Liver (tissue), 9 donors: ENCODE measurements around the gene CHD9NB. TPM values are rescaled to one million over a fixed set of nuclear protein-coding genes. Genes with fewer than 3 reads are reported as not detected.

Source experiments
- DNase-seq: peaks from one replicate; pipeline ENCODE4 v3.0.0-alpha.2; 2017; ENCODE audit warnings: low spot score
- H3K27ac ChIP-seq, 2 donors: one replicate each; pipeline ENCODE4 v1.7.0; 2013; ENCODE audit warnings: inconsistent platforms in 2 of 2, low read length in 2 of 2, control low read depth in 1 of 2, low read depth in 1 of 2, mild to moderate bottlenecking in 1 of 2
- H3K27me3 ChIP-seq, 4 donors: one replicate each; pipeline versions ENCODE4 v1.6.1 to v1.7.0; 2013; ENCODE audit warnings: low read length in 3 of 4, inconsistent platforms in 1 of 4, mild to moderate bottlenecking in 1 of 4, moderate library complexity in 1 of 4; ENCODE audit not compliant: control insufficient read depth in 4 of 4, insufficient read depth in 4 of 4
- H3K36me3 ChIP-seq, 4 donors: one replicate each; pipeline versions ENCODE4 v1.6.1 to v1.7.0; 2013; ENCODE audit warnings: low read length in 3 of 4, mild to moderate bottlenecking in 3 of 4, low read depth in 1 of 4, moderate library complexity in 1 of 4; ENCODE audit not compliant: control insufficient read depth in 4 of 4, insufficient read depth in 3 of 4
- H3K4me1 ChIP-seq, 4 donors: one replicate each; pipeline versions ENCODE4 v1.6.1 to v1.7.0; 2013; ENCODE audit warnings: low read length in 3 of 4, mild to moderate bottlenecking in 3 of 4, moderate library complexity in 1 of 4; ENCODE audit not compliant: control insufficient read depth in 4 of 4, insufficient read depth in 4 of 4
- H3K4me3 ChIP-seq, 3 donors: one replicate each; pipeline versions ENCODE4 v1.6.1 to v1.7.0; 2013; ENCODE audit warnings: low read length in 3 of 3, control low read depth in 1 of 3, low read depth in 1 of 3, mild to moderate bottlenecking in 1 of 3
- H3K9ac ChIP-seq, 2 donors: one replicate each; pipeline ENCODE4 v1.7.0; 2013; ENCODE audit warnings: low read length in 2 of 2, mild to moderate bottlenecking in 2 of 2, moderate library complexity in 2 of 2, control low read depth in 1 of 2, low read depth in 1 of 2
- H3K9me3 ChIP-seq, 4 donors: one replicate each; pipeline versions ENCODE4 v1.6.1 to v1.7.0; 2013; ENCODE audit warnings: low read length in 3 of 4; ENCODE audit not compliant: control insufficient read depth in 4 of 4
- ATF3 ChIP-seq: IDR thresholded peaks from 2 replicates; pipeline ENCODE4 v1.6.1; 2016; ENCODE audit warnings: antibody characterized with exemption
- CTCF ChIP-seq: fragments of 150-350 bp; IDR thresholded peaks from 2 replicates; pipeline ENCODE4 v1.5.1; 2017; ENCODE audit warnings: improper control_type of control experiment, low read depth, low read length; ENCODE audit not compliant: missing input control
- EGR1 ChIP-seq, 2 donors: IDR thresholded peaks; 2 replicates each; pipeline ENCODE4 v1.6.1; 2016 to 2018; ENCODE audit warnings: antibody characterized with exemption in 2 of 2, low read depth in 2 of 2
- FOXA1 ChIP-seq: IDR thresholded peaks from 2 replicates; pipeline ENCODE4 v1.6.1; 2016; ENCODE audit warnings: antibody characterized with exemption
- FOXA2 ChIP-seq: IDR thresholded peaks from 2 replicates; pipeline ENCODE4 v1.6.1; 2016; ENCODE audit warnings: antibody characterized with exemption
- GABPA ChIP-seq, 2 donors: IDR thresholded peaks in 1 of 2; conservative IDR thresholded peaks in 1 of 2; 2 replicates each; pipeline ENCODE4 v1.6.1; 2016; ENCODE audit warnings: antibody characterized with exemption in 2 of 2, mild to moderate bottlenecking in 1 of 2, moderate library complexity in 1 of 2
- HNF4A ChIP-seq, 2 donors: conservative IDR thresholded peaks; 2 replicates each; pipeline ENCODE4 v1.6.1; 2016; ENCODE audit warnings: antibody characterized with exemption in 2 of 2, mild to moderate bottlenecking in 2 of 2
- HNF4G ChIP-seq: IDR thresholded peaks from 2 replicates; pipeline ENCODE4 v1.6.1; 2016; ENCODE audit warnings: antibody characterized with exemption
- JUND ChIP-seq, 2 donors: IDR thresholded peaks; 2 replicates each; pipeline ENCODE4 v1.6.1; 2016; ENCODE audit warnings: antibody characterized with exemption in 2 of 2
- MAX ChIP-seq: IDR thresholded peaks from 2 replicates; pipeline ENCODE4 v1.6.1; 2016; ENCODE audit warnings: antibody characterized with exemption
- NR2F2 ChIP-seq: IDR thresholded peaks from 2 replicates; pipeline ENCODE4 v1.6.1; 2016; ENCODE audit warnings: antibody characterized with exemption
- RAD21 ChIP-seq, 2 donors: IDR thresholded peaks; 2 replicates each; pipeline ENCODE4 v1.6.1; 2016; ENCODE audit warnings: antibody characterized with exemption in 2 of 2, mild to moderate bottlenecking in 2 of 2
- RXRA ChIP-seq, 2 donors: IDR thresholded peaks; 2 replicates each; pipeline ENCODE4 v1.6.1; 2017 to 2018; ENCODE audit warnings: antibody characterized with exemption in 2 of 2, mild to moderate bottlenecking in 1 of 2
- SP1 ChIP-seq: IDR thresholded peaks from 2 replicates; pipeline ENCODE4 v1.6.1; 2018; ENCODE audit warnings: antibody characterized with exemption, mild to moderate bottlenecking
- TAF1 ChIP-seq: conservative IDR thresholded peaks from 2 replicates; pipeline ENCODE4 v1.6.1; 2016; ENCODE audit warnings: antibody characterized with exemption, mild to moderate bottlenecking
- YY1 ChIP-seq: IDR thresholded peaks from 2 replicates; pipeline ENCODE4 v1.6.1; 2016; ENCODE audit warnings: antibody characterized with exemption, mild to moderate bottlenecking
- ZBTB33 ChIP-seq: IDR thresholded peaks from 2 replicates; pipeline ENCODE4 v1.6.1; 2016; ENCODE audit warnings: antibody characterized with exemption
- WGBS: extraction: QIAGEN DNeasy Blood & Tissue Kit; methylation state at CpG from one replicate; pipeline ENCODE4 v1.1.7; 2013; 5-methylcytosine and 5-hydroxymethylcytosine counted together
- polyA plus RNA-seq, 2 donors: library from polyadenylated mRNA; stranded (reverse) in 1 of 2; unstranded in 1 of 2; fragments of 200-250 nt in 1 of 2; fragments of >200 nt in 1 of 2; fragmentation: Nextera tagmentation in 1 of 2; extraction: Ambion mirVana in 1 of 2; gene quantifications; one replicate each; pipeline versions ENCODE4 v1.2.1 to v1.2.3, GENCODE V29; 2013 to 2015
- total RNA-seq, 2 donors: library from RNA; depleted of rRNA; stranded (reverse); fragments of >200 nt; gene quantifications; one replicate each; pipeline ENCODE4 v1.2.3, GENCODE V29; 2014
- TF ChIP-seq, protein P1 (sequence below): IDR thresholded peaks from 2 replicates; pipeline ENCODE4 v1.6.1; 2016; ENCODE audit warnings: antibody characterized with exemption, mild to moderate bottlenecking
- donor health status: healthy.
- donor health status: healthy.
- donor health status: healthy.
- donor health status: healthy.
- donor health status: healthy.

The CHD9NB gene
- total and polyA plus RNA-seq, 4 donors: 0.05 to 0.42 (median 0.18) TPM; not detected in 1

- Histone ChIP-seq H3K4me3 (no peak overlapping the region), H3K27me3 (no peaks in the 10 kb centered on the region), H3K27ac (peak overlapping the region; percentile 37 to 60), H3K36me3 (no peaks in the 10 kb centered on the region), H3K9me3 (no peaks in the 10 kb centered on the region), H3K4me1 (peaks cover 10 to 50% (median 37%) of the 10 kb centered on the region in 4 donors), H3K9ac (no peak overlapping the region)
- 57% methylated on average over 5 of the region's 5 CpGs for WGBS
- TF ChIP-seq HNF4G: no peak
- DNase-seq: no peak
Measured at GRCh38 chr16:53058441-53058840, 5.7 kb upstream of the CHD9NB start.

- no peak overlapping the region for H3K4me3 ChIP-seq
- H3K27ac ChIP-seq: no peak overlapping the region
- no peaks in the 10 kb centered on the region for H3K27me3 ChIP-seq
- H3K4me1 ChIP-seq: peaks cover 10 to 57% (median 43%) of the 10 kb centered on the region in 4 donors
- no peaks in the 10 kb centered on the region for H3K36me3 ChIP-seq
- TF ChIP-seq RAD21 (IDR thresholded peaks at IDR 0.05): no peak
- no peak for TF ChIP-seq ATF3
- no peak for TF ChIP-seq GABPA (IDR thresholded peaks at IDR 0.05 in 1 of 2, conservative IDR thresholded peaks at IDR 0.05 in 1 of 2)
- no peak for TF ChIP-seq EGR1 (IDR thresholded peaks at IDR 0.05; ENCODE audit: low read depth in 2 of 2)
- no peak for TF ChIP-seq HNF4A (conservative IDR thresholded peaks at IDR 0.05)
- TF ChIP-seq YY1: no peak
- no peak for TF ChIP-seq FOXA1
- TF ChIP-seq SP1: no peak
- TF ChIP-seq CTCF: no peak
- TF ChIP-seq NR2F2: no peak
- TF ChIP-seq, protein P1, sequence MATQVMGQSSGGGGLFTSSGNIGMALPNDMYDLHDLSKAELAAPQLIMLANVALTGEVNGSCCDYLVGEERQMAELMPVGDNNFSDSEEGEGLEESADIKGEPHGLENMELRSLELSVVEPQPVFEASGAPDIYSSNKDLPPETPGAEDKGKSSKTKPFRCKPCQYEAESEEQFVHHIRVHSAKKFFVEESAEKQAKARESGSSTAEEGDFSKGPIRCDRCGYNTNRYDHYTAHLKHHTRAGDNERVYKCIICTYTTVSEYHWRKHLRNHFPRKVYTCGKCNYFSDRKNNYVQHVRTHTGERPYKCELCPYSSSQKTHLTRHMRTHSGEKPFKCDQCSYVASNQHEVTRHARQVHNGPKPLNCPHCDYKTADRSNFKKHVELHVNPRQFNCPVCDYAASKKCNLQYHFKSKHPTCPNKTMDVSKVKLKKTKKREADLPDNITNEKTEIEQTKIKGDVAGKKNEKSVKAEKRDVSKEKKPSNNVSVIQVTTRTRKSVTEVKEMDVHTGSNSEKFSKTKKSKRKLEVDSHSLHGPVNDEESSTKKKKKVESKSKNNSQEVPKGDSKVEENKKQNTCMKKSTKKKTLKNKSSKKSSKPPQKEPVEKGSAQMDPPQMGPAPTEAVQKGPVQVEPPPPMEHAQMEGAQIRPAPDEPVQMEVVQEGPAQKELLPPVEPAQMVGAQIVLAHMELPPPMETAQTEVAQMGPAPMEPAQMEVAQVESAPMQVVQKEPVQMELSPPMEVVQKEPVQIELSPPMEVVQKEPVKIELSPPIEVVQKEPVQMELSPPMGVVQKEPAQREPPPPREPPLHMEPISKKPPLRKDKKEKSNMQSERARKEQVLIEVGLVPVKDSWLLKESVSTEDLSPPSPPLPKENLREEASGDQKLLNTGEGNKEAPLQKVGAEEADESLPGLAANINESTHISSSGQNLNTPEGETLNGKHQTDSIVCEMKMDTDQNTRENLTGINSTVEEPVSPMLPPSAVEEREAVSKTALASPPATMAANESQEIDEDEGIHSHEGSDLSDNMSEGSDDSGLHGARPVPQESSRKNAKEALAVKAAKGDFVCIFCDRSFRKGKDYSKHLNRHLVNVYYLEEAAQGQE: no peak
- no peak for TF ChIP-seq HNF4G
- no peak for TF ChIP-seq RXRA (IDR thresholded peaks at IDR 0.05)
- TF ChIP-seq FOXA2: no peak
- TF ChIP-seq ZBTB33: no peak
- no peak for TF ChIP-seq MAX
- no peak for TF ChIP-seq TAF1
- no peak for TF ChIP-seq JUND (IDR thresholded peaks at IDR 0.05)
- H3K9ac ChIP-seq: no peak overlapping the region
- DNase-seq: no peak
- H3K9me3 ChIP-seq: no peaks in the 10 kb centered on the region
- WGBS: 92% methylated on average over 8 of the region's 8 CpGs
Measured at GRCh38 chr16:53057658-53058057, 5.0 kb upstream of the CHD9NB start.
